ENCODE data around the gene NAALADL2. TPM values are rescaled to one million over a fixed set of nuclear protein-coding genes. Genes with fewer than 3 reads are reported as not detected.

Gene NAALADL2
- total and polyA plus RNA-seq, 2 donors (not counting 1 experiment from before 2014, with no cell fraction given) = not detected

DNA sequence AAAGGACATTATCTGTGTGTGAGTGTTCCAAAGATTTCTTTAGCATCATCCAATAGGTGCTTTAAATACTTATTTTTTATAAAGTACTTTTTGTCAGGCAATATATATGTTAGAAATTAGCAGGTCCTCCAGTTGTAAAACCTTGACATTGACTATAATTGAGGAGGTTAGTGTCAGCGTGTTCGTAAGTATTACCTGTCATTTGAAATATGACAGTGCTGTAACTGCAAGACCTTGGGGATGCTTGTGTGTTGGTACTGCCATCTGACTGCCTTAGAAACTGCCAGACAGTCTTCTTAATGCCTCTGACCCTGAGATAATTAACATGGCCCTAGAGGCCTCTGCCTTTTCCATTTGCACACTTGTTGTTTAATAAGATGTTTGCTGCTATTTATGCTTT is 170.7 kb downstream of the NAALADL2 start:
- TF ChIP-seq EZH2 (IDR thresholded peaks at IDR 0.05; ENCODE audit: borderline replicate concordance, insufficient read depth, low read depth, low read length, poor library complexity, severe bottlenecking) (no peak), CTCF (IDR thresholded peaks at IDR 0.05) (no peak)
- Histone ChIP-seq H3K9me3 (ENCODE audit: control extremely low read depth in 1 of 3, control insufficient read depth in 2 of 3, insufficient read depth in 1 of 3, low read length in 2 of 3) (no peaks in the 10 kb centered on the region), H3K4me1 (ENCODE audit: control insufficient read depth in 2 of 2, insufficient read depth in 2 of 2, low read length in 2 of 2) (no peaks in the 10 kb centered on the region), H3K27me3 (replicated peaks in 1 of 4; ENCODE audit: control extremely low read depth in 1 of 4, control insufficient read depth in 3 of 4, insufficient read depth in 4 of 4, low read length in 3 of 4) (no peaks in the 10 kb centered on the region), H3K79me2 (ENCODE audit: control insufficient read depth, insufficient read depth, low read length) (no peaks in the 10 kb centered on the region), H4K20me1 (ENCODE audit: control insufficient read depth, insufficient read depth, low read length, poor library complexity, severe bottlenecking) (no peaks in the 10 kb centered on the region), H3K9ac (ENCODE audit: low read length) (no peak overlapping the region), H3K4me2 (replicated peaks; ENCODE audit: low read depth, low read length, poor library complexity, severe bottlenecking) (no peak overlapping the region), H2AFZ (ENCODE audit: insufficient read depth, low read depth, low read length, poor library complexity, severe bottlenecking) (no peak overlapping the region), H3K36me3 (replicated peaks in 1 of 2; ENCODE audit: control extremely low read depth in 1 of 2, control insufficient read depth in 1 of 2, extremely low read depth in 1 of 2, insufficient read depth in 2 of 2, low read length in 1 of 2) (no peaks in the 10 kb centered on the region), H3K27ac (ENCODE audit: low read length in 2 of 2) (no peak overlapping the region), H3K4me3 (ENCODE audit: control extremely low read depth in 1 of 5, extremely low read depth in 1 of 5, insufficient read depth in 1 of 5, low read depth in 2 of 5, low read length in 4 of 5) (no peak overlapping the region)
- CTCF ChIA-PET = no interaction called here
- no peak overlapping the region for H3K4me3 Mint-ChIP-seq
- no peaks in the 10 kb centered on the region for H3K4me1 Mint-ChIP-seq
- DNase-seq (no peak), ATAC-seq (ENCODE audit: low read depth) (no peak)
- POLR2A ChIA-PET = no interaction called here
- no peaks in the 10 kb centered on the region for H3K27me3 Mint-ChIP-seq
- peaks cover 7% of the 10 kb centered on the region for H3K9me3 Mint-ChIP-seq (ENCODE audit: insufficient read depth)
- intact Hi-C loops (cut with micrococcal nuclease) = no loop called here
- H3K27ac Mint-ChIP-seq = no peak overlapping the region
- 92% methylated on average over 2 of the region's 2 CpGs for WGBS (ENCODE audit: insufficient coverage)

DNA sequence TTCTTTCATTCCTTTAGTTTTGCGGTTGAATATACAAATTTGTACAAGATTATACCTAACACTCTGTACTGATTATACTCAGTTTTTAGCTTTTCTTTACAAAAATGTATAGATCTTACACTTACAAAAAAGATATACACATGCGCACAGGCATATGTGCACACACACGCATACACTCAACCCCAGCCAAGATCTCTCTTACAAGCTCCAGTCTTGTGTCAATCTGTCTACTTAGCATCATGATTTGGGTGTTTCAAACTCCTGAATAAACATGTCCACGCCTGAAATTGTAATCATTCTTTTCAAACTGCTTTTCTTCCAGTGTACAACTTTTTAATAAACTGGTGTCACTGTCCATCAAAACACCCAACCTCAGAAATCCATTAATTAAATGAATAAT is 180.7 kb downstream of the NAALADL2 start:
- Histone ChIP-seq H3K4me1 (ENCODE audit: control insufficient read depth in 2 of 2, insufficient read depth in 2 of 2, low read length in 2 of 2) (no peaks in the 10 kb centered on the region), H2AFZ (ENCODE audit: insufficient read depth, low read depth, low read length, poor library complexity, severe bottlenecking) (no peak overlapping the region), H4K20me1 (ENCODE audit: control insufficient read depth, insufficient read depth, low read length, poor library complexity, severe bottlenecking) (no peaks in the 10 kb centered on the region), H3K79me2 (ENCODE audit: control insufficient read depth, insufficient read depth, low read length) (no peaks in the 10 kb centered on the region), H3K4me2 (replicated peaks; ENCODE audit: low read depth, low read length, poor library complexity, severe bottlenecking) (no peak overlapping the region), H3K27me3 (replicated peaks in 1 of 4; ENCODE audit: control extremely low read depth in 1 of 4, control insufficient read depth in 3 of 4, insufficient read depth in 4 of 4, low read length in 3 of 4) (no peaks in the 10 kb centered on the region), H3K27ac (ENCODE audit: low read length in 2 of 2) (no peak overlapping the region), H3K4me3 (ENCODE audit: control extremely low read depth in 1 of 5, extremely low read depth in 1 of 5, insufficient read depth in 1 of 5, low read depth in 2 of 5, low read length in 4 of 5) (no peak overlapping the region), H3K9me3 (ENCODE audit: control extremely low read depth in 1 of 3, control insufficient read depth in 2 of 3, insufficient read depth in 1 of 3, low read length in 2 of 3) (peaks cover 0 to 4% (median 0%) of the 10 kb centered on the region in 3 donors), H3K9ac (ENCODE audit: low read length) (no peak overlapping the region), H3K36me3 (replicated peaks in 1 of 2; ENCODE audit: control extremely low read depth in 1 of 2, control insufficient read depth in 1 of 2, extremely low read depth in 1 of 2, insufficient read depth in 2 of 2, low read length in 1 of 2) (no peaks in the 10 kb centered on the region)
- Mint-ChIP-seq H3K4me1 (no peaks in the 10 kb centered on the region), H3K4me3 (no peak overlapping the region), H3K27me3 (no peaks in the 10 kb centered on the region), H3K27ac (no peak overlapping the region), H3K9me3 (ENCODE audit: insufficient read depth) (peaks cover 2% of the 10 kb centered on the region)
- DNase-seq = no peak
- intact Hi-C loops (cut with micrococcal nuclease) = no loop called here
- ChIA-PET POLR2A (no interaction called here), CTCF (no interaction called here)
- WGBS (ENCODE audit: insufficient coverage) = 93% methylated on average over 2 of the region's 4 CpGs
- TF ChIP-seq EZH2 (IDR thresholded peaks at IDR 0.05; ENCODE audit: borderline replicate concordance, insufficient read depth, low read depth, low read length, poor library complexity, severe bottlenecking) = no peak
- no peak for TF ChIP-seq CTCF (IDR thresholded peaks at IDR 0.05)
- ATAC-seq (ENCODE audit: low read depth) = no peak

Data from B cell (primary cell).